Left lobe of liver (tissue), 2 donors: Measurements from ENCODE around the gene PBRM1. TPM values are rescaled to one million over a fixed set of nuclear protein-coding genes. Genes with fewer than 3 reads are reported as not detected.

Experiments
- ATAC-seq: fragments of 200-7000 bp; cut with Tn5 transposase; one replicate; pipeline ENCODE4 v1.9.1; 2020; ENCODE audit warnings: mild to moderate bottlenecking, moderate library complexity
- DNase-seq: peaks from one replicate; pipeline ENCODE4 v3.0.0-alpha.2; 2020; ENCODE audit warnings: low spot score
- total RNA-seq: library from RNA; stranded (reverse); gene quantifications from one replicate; pipeline ENCODE4 v1.2.1, GENCODE V29; 2021
- donor health status: DM: no; HTN: no; CAD: no; lungs with moderate emphysema.
- donor health status: DM: no; HTN: yes; CAD: no.

The PBRM1 gene
- total RNA-seq, 1 donor from 2014 or later = 15.3 TPM

DNA sequence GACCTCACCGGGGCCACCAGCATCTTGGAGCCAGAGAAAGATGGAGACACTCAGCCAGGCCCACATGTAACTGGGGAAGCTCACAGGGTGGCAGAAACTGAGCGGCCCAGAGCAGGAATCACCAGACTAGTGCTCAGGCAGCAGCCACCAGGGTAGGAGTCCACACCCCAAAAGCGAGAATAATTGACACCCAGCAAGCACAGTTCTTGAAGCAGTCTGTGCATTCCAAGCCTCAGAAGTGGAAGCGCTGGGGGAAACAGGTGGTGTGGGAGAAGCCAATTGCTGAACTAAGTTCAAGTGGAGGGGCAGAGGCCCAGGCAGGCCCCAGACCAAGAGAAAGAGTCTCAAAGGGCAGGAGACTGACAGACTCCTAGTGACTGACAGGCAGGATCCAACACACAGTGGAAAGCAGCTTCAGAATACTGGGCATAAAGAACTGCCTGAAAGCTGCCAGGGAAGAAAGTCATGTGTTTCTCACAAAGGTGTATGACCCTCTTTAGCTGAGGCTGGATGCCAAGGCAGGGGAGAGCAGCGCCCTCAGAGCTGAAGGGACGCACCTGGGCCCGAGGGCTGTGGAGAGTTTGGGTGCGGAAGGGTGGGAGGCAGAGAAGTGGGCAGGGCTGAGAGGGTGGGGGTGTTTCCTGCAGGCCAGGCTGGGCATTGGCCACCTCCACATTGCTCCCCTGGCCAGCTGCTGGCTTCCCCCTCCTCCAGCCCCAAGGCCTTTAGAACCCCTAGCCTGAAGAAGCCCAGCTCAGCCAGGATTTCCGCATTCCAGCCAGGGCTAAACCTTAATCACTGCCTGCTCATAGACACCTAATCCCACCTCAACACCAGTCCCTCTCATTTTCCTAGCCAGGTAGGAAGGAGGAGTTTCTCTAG is 159.8 kb downstream of the PBRM1 start:
- DNase-seq (no peak), ATAC-seq (no peak)

DNA sequence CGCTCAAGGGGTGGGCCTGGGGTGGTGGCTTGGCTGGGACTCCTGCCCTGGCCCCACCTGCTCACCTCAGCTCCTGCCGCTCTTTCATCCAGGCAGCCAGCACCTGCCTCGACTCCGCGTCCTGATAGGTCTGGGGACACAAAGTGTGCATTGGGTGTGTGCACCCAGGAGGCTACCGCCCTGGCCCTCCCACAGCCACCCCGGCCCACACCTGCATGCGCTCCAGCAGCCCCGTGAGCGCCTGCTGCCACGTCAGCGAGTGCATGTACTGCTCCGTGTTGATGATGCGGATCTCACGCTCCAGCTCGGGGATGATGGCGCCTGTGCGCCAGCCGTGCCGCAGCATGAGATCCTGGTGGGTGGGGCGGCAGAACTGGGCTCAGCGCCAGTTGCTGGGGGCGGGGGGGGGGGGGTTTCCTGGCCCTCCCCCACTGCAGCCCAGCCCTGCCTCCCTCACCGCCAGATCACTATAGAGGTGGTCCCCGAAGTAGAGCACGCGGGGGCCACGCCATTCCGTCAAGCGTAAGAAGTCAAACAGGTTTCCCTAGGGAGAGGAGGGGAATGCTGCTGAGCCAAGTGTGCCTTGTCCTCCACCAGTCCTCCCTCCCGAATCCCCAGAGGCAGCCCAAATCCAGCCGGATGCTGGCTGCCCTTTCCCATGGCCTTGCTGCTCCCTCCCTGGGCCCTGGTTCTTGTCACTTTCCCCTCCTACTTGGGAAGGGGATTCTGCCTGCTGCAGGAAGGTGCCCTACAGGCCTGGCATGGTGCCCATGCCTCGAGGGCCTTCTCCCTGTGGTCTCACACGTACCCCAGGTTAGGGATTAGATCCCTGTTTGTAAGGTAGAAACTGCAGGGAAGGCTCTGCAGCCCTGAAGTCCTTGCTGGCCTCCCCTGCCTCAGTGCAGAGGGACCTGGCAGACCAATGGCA is 160.7 kb downstream of the PBRM1 start:
- ATAC-seq = peak; percentile 13
- DNase-seq = no peak

DNA sequence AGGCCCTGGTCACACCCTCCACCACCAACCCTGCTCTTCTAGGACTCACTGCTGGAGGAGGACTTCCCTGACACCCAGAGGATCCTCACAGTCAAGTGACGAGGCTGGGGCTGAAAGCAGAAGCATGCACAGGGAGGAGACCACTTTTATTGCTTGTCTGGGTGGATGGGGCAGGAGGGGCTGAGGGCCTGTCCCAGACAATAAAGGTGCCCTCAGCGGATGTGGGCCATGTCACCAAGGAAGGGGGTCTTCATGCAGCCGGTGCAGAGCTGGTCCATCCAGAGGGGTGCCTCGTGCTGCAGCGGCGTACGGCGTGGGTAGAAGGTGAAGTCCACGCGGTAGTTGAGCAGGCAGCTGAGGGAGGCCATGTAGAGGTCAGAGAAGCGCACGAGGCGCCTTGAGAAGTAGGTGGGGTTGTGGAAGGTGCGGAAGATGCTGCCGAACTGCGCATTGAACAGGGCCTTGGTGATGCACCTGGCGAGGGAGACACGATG is 161.4 kb downstream of the PBRM1 start:
- ATAC-seq (no peak), DNase-seq (no peak)

DNA sequence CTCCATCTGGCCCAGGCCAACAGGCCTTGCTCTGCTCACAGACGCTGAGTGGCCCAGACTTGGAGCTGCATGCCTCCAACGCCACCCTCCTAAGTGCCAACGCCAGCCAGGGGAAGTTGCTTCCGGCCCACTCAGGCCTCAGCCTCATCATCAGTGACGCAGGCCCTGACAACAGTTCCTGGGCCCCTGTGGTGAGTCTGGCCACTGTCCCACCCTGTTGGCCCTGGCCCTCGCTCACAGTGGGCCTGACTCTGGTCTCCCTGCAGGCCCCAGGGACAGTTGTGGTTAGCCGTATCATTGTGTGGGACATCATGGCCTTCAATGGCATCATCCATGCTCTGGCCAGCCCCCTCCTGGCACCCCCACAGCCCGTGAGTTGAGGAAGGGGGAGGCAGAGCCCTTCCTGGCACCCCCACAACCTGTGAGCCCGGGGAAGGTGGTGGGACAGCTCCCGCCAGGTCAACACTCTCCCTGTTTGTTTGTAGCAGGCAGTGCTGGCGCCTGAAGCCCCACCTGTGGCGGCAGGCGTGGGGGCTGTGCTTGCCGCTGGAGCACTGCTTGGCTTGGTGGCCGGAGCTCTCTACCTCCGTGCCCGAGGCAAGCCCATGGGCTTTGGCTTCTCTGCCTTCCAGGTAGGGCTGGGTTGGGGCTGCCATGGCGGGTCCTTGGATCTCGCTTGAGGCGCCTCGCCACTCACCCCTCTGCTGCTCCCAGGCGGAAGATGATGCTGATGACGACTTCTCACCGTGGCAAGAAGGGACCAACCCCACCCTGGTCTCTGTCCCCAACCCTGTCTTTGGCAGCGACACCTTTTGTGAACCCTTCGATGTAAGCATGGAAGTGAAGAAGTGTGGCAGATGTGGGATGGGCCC is 162.1 kb downstream of the PBRM1 start:
- DNase-seq = no peak
- ATAC-seq = no peak

DNA sequence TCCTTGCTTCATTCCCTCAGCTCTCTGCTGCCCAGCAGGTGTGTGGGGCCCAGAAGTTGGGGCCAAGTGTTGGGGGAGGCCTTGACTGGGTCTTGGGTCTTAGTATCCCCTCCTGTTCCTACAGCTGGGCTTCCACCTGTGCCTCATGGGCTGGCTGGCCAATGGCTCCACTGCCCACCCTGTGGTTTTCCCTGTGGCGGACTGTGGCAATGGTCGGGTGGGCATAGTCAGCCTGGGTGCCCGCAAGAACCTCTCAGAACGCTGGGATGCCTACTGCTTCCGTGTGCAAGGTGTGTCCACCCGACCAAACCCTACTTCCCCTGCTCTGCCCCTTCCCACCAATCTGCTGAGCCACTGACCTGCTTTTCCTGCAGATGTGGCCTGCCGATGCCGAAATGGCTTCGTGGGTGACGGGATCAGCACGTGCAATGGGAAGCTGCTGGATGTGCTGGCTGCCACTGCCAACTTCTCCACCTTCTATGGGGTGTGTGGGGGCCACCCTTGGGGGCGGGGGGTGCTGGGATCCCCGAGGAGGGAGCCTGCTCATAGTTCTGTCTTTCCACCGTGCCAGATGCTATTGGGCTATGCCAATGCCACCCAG is 163.0 kb downstream of the PBRM1 start:
- DNase-seq = no peak

DNA sequence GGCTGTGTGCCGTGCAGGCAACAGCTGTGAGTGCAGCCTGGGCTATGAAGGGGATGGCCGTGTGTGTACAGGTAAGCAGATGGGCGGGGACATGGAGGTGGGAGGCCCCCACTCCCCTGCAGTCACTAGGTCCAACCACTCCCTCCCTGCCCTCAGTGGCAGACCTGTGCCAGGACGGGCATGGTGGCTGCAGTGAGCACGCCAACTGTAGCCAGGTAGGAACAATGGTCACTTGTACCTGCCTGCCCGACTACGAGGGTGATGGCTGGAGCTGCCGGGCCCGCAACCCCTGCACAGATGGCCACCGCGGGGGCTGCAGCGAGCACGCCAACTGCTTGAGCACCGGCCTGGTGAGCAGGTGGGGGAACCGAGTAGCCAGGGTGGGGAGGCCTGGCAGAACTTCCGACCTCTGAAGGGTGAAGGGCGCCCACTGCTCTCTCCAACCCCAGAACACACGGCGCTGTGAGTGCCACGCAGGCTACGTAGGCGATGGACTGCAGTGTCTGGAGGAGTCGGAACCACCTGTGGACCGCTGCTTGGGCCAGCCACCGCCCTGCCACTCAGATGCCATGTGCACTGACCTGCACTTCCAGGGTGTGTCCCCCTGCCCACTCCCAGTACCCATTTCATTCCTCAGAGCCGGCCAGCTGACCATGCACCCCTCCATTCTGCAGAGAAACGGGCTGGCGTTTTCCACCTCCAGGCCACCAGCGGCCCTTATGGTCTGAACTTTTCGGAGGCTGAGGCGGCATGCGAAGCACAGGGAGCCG is 163.6 kb downstream of the PBRM1 start:
- DNase-seq (no peak), ATAC-seq (no peak)

More for the DNA sequence above, 163.0 kb downstream of the PBRM1 start:
- ATAC-seq = no peak

DNA sequence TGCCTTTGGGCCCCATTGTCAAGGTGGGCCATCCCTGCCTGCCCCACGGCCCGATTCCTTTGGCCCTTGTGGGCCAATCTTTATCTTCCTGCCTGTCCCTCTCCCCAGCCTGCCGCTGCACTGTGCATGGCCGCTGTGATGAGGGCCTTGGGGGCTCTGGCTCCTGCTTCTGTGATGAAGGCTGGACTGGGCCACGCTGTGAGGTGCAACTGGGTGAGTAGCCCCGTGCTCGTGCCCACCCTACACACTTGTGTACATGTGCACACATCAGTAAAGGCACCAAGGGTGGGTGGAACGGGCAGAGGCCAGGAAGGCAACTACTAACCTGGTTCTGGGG is 164.3 kb downstream of the PBRM1 start:
- DNase-seq (no peak), ATAC-seq (no peak)

DNA sequence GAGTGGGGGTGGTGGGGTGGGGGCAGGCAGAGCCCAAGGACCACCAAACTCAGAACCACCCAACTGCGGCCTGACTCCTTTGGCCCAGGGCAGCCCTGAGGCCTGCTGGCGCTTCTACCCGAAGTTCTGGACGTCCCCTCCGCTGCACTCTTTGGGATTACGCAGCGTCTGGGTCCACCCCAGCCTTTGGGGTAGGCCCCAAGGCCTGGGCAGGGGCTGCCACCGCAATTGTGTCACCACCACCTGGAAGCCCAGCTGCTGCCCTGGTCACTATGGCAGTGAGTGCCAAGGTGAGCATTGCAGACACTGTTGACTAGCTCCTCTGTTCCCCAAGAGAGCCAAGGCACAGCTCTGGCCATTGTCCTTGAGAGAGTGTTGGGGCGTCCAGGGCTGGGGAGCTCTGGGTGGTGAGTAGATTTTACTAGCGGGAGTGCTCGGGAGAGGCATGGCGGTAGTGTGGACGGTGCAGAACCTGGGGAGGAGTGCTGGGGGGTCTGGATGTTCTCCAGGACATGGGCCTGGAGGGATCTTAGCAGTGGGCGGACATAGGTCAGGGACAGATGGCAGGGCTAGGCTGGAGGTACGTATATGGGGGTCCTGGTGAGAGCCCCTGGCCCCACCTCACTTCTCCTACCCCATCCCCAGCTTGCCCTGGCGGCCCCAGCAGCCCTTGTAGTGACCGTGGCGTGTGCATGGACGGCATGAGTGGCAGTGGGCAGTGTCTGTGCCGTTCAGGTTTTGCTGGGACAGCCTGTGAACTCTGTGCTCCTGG is 164.8 kb downstream of the PBRM1 start:
- DNase-seq (no peak), ATAC-seq (no peak)

DNA sequence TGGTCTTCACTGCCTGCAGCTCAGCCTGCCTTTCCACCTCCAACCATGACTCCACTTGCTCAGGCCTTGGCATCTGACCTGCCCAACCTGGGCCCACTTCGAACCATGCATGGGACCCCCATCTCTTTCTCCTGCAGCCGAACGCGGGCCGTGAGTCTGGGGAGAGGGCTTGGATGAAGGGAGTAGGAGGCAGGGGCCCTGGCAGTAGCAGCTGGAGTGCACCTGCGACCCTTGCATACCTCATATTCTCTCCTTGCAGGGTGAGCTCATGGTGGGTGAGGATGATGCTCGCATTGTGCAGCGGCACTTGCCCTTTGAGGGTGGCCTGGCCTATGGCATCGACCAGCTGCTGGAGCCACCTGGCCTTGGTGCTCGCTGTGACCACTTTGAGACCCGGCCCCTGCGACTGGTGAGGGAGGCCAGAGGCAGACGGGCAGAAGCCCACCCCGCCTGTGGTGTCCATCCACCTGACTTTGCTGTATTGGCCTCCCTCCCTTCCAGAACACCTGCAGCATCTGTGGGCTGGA is 165.5 kb downstream of the PBRM1 start:
- DNase-seq = no peak
- ATAC-seq = no peak

DNA sequence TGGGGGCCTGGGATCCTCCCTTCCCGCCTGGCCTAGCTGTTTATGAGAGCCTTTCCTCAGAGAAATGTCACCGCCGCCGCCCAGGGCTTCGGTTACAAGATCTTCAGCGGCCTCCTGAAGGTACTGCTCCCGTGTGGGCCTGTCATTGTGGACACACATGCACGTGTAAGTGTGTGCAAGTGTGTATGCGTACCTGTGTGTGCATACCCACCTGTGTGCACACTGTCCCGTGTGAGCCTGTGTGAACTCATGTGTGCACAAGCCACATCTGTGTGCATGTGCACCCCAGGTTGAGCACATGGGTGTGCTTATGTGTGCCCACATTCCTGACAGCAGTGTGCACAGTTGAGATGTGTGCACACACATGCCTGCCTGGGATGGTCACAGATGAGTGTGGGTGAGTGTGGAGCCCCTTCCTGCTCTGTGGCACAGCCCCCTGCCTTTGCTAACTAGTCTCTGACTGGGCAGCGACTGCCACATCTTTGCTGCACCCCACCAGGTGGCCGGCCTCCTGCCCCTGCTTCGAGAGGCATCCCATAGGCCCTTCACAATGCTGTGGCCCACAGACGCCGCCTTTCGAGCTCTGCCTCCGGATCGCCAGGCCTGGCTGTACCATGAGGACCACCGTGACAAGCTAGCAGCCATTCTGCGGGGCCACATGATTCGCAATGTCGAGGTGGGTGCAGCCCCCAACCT is 166.1 kb downstream of the PBRM1 start:
- DNase-seq (no peak), ATAC-seq (no peak)

DNA sequence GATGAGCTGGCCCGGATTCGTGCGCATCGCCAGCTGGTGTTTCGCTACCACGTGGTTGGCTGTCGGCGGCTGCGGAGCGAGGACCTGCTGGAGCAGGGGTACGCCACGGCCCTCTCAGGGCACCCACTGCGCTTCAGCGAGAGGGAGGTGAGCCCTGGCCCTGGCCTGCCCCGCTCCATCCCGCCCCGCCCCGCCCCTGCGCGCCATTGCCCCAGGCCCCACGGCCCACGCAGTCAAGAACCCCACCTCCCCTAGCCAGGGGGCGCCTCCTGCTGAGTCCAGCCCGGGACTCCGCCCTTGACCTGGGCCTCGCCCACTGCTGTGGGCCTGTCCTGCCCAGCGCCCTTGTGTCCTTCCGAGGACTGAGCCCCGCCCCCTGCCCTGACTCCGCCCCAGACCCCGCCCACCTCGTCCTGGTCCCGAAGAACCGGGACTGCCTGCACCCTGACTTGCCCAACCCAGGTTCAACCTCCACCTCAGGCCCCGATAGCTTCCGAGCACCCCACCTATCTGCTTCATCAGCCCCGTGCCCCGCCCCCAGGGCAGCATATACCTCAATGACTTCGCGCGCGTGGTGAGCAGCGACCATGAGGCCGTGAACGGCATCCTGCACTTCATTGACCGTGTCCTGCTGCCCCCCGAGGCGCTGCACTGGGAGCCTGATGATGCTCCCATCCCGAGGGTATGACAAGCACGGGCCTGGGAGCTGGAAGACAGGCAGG is 166.8 kb downstream of the PBRM1 start:
- no peak for DNase-seq
- ATAC-seq = no peak

DNA sequence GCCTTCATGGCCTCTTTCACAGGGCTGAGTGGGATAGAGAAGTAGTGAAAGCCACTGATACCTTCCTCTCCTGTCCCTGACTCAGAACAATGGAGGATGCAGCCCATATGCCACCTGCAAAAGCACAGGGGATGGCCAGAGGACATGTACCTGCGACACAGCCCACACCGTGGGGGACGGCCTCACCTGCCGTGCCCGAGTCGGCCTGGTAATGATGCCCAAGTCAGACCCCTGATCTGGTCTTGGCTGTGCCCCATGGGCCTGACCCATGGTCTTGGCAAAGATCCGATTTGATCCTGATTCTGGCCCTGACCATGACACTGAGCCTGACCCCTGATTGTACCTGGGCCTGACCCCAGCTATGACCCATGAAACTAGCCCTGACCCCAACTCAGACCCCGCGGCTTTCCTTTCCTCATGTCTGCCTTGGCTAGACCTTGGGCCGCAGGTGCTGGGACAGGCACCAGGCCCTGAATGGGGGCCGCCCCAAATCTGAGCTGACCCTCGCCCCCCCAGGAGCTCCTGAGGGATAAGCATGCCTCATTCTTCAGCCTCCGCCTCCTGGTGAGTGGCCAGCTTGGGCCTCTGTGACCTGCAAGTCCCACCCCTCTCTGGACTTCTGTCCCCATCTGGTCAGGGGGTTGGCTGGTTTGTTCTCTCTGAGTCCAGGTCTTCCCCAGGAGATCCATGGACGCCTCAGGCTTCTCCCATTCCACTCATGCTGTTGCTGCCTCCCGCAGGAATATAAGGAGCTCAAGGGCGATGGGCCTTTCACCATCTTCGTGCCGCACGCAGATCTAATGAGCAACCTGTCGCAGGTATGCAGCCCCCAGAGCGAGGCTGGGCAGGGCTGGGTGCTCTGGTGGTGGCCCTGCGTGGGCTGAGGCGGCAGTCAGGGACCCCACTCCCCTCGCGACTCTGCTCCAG is 167.7 kb downstream of the PBRM1 start:
- DNase-seq (no peak), ATAC-seq (no peak)

DNA sequence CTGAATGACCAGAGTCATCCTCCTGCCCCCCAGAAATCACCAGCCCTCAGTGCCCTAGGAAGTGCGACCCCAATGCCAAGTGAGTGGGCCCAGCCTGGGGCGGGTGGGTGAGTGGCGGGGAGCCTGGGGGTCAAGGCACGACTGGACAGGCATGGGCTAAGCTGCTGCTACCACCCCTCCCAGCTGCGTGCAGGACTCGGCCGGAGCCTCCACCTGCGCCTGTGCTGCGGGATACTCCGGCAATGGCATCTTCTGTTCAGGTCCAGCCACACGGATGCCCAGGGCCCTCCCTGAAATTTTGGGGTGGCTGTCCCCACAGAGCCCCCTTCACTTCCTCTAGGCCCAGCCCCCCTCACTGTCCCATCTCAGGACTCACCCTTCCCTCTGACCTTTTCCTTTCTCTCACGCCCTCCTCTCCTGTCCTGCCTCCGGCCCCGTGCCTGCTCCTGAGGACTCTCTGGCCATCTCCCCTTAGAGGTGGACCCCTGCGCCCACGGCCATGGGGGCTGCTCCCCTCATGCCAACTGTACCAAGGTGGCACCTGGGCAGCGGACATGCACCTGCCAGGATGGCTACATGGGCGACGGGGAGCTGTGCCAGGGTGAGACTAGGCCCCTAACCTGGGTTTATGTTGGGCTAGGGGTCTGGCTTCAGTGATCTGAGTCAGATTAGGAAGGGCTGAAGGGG is 169.1 kb downstream of the PBRM1 start:
- ATAC-seq = no peak
- DNase-seq = no peak

DNA sequence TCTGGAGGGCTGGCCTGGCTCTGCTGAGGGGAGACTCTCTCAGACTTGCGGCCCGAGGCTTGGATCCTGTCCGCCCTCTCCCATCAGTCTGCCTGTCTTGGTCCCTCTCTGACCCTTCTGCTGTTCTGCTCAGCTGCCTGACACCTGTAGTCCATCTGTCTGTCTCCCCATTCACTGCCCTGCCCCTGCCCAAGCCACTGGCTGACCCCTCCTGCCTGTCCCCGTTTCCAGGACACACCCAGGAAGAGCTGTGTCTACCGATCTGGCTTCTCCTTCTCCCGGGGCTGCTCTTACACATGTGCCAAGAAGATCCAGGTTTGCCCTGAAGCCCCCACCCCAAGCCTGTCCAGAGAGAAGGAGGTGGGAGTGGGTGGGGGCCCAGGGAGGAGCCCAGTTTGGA is 170.5 kb downstream of the PBRM1 start:
- no peak for ATAC-seq
- no peak for DNase-seq

DNA sequence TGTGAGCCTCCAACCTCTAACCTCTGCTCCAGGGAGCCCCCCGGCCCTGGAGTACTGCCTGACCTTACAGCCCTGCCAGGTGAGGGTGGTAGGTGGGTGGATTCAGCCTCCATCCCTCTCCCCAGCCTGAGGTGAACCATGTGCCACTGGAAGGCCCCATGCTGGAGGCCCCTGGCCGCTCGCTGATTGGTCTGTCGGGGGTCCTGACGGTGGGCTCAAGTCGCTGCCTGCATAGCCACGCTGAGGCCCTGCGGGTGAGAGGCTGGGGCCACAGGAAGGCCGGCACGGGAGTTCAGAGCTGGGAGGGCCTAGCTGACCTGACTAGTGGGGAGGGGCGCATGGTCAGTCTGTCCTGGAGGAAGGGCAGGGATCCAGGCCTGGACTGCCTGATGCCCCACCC is 171.1 kb downstream of the PBRM1 start:
- DNase-seq (no peak), ATAC-seq (no peak)

DNA sequence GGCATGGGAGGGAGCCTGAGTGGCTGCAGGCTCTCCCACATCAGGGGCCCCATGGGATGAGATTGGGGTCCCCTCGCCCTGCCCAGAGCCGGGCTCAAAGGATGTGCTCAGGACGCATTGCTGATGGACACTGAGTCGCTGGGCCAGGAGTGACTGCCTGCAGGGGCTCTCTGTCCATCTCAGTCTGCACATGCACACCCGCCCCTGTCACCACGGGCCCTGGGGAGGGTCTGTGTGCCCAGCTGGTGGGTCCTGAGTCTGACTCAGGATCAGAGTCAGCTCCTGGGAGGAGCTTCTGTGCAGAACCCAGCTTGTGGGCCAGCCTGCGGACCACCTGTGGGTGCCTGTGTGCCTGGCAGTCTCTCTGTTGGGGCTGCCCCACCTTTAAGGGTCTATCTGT is 172.4 kb downstream of the PBRM1 start:
- ATAC-seq (no peak), DNase-seq (no peak)
